WTC11 (cell line): ENCODE results near the gene CAMK2D.

ENCODE experiments used
- FOXK1 ChIP-seq: sonication (generic); formaldehyde crosslinking; IDR thresholded peaks from 2 replicates; pipeline ENCODE4 v1.8.0; 2022; ENCODE audit warnings: mild to moderate bottlenecking, moderate library complexity, missing genetic modification reagents
- FOXP4 ChIP-seq: sonication (generic); formaldehyde crosslinking; IDR thresholded peaks from 2 replicates; pipeline ENCODE4 v1.8.0; 2022; ENCODE audit warnings: mild to moderate bottlenecking, missing genetic modification reagents
- SOX15 ChIP-seq: fragments of 250-450 bp; sonication (Bioruptor Pico); IDR thresholded peaks from 2 replicates; pipeline ENCODE4 v1.9.0; 2021; ENCODE audit warnings: mild to moderate bottlenecking
- SP1 ChIP-seq: sonication (generic); formaldehyde crosslinking; conservative IDR thresholded peaks from 2 replicates; pipeline ENCODE4 v1.8.1; 2022; ENCODE audit warnings: missing genetic modification reagents
- ZBTB43 ChIP-seq: sonication (generic); formaldehyde crosslinking; IDR thresholded peaks from 2 replicates; pipeline ENCODE4 v1.8.1; 2023; ENCODE audit warnings: mild to moderate bottlenecking, missing genetic modification reagents
- ZNF416 ChIP-seq: fragments of 250-450 bp; sonication (Bioruptor Pico); IDR thresholded peaks from 2 replicates; pipeline ENCODE4 v1.9.0; 2021; ENCODE audit warnings: mild to moderate bottlenecking, inconsistent platforms
- TF ChIP-seq, protein P1 (sequence below): fragments of 200-600 bp; IDR thresholded peaks from 2 replicates; pipeline ENCODE4 v1.8.0; 2022; ENCODE audit warnings: antibody characterized with exemption

DNA sequence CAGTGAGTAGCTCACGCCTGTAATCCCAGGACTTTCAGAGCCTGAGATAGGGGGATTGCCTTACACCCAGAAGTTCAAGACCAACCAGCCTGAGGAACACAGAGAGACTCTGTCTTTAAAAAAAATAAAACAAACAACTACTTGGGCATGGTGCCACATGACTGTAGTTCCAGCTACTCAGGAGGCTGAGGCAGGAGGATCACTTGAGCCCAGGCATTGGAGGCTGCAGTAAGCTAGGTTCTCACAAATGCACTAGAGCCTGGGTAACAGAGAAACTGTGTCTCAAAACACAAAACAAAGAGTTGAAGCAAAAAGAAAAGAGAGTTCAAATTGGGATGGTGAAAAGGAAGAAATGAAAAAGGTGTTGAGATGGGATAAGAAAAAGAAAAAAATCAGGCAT lies 10.8 kb downstream of the CAMK2D start:
- TF ChIP-seq FOXP4 (CRISPR knock-in tag) = no peak
- TF ChIP-seq, protein P1, sequence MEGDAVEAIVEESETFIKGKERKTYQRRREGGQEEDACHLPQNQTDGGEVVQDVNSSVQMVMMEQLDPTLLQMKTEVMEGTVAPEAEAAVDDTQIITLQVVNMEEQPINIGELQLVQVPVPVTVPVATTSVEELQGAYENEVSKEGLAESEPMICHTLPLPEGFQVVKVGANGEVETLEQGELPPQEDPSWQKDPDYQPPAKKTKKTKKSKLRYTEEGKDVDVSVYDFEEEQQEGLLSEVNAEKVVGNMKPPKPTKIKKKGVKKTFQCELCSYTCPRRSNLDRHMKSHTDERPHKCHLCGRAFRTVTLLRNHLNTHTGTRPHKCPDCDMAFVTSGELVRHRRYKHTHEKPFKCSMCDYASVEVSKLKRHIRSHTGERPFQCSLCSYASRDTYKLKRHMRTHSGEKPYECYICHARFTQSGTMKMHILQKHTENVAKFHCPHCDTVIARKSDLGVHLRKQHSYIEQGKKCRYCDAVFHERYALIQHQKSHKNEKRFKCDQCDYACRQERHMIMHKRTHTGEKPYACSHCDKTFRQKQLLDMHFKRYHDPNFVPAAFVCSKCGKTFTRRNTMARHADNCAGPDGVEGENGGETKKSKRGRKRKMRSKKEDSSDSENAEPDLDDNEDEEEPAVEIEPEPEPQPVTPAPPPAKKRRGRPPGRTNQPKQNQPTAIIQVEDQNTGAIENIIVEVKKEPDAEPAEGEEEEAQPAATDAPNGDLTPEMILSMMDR = no peak
- no peak for TF ChIP-seq ZNF416 (CRISPR knock-in tag)
- TF ChIP-seq SOX15 = no peak
- no peak for TF ChIP-seq FOXK1 (CRISPR knock-in tag)
- TF ChIP-seq SP1 (CRISPR knock-in tag) = no peak
- no peak for TF ChIP-seq ZBTB43 (CRISPR knock-in tag)
